Measurements from ENCODE around the gene ZNF519. TPM values are rescaled to one million over a fixed set of nuclear protein-coding genes. Genes with fewer than 3 reads are reported as not detected.

ZNF519 gene
- total and polyA plus RNA-seq, 3 experiments from 2014 or later, result 5.9 to 12.0 (median 9.9) TPM

DNA sequence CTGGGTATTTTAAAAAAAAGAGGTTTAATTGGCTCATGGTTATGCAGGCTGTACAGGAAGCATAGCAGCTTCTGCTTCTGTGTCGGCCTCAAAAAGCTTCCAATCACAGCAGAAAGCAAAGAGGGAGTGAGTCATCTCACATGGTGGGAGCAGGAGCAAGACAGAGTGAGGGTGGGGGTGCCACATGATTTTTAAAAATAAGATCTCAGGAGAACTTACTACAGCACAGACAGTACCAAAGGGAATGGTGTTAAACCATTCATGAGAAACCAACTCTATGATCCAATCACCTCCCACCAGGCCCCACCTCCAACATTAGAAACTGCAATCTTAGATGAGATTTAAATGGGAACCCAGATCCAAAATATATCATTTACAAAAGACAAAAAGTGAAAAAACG is 14.6 kb downstream of the ZNF519 start:
- Mint-ChIP-seq H3K36me3 (peaks cover 4 to 31% (median 9%) of the 10 kb centered on the region in 3 donors), H3K9me3 (peaks cover 0 to 6% (median 2%) of the 10 kb centered on the region in 5 donors), H3K27me3 (no peaks in the 10 kb centered on the region), H3K4me1 (peaks cover 0 to 5% (median 5%) of the 10 kb centered on the region in 3 donors), H3K4me3 (no peak overlapping the region), H3K27ac (no peak overlapping the region)
- H3K4me1 ChIP-seq (ENCODE audit: insufficient read depth, low read length), result no peaks in the 10 kb centered on the region
- H3K9me3 ChIP-seq (ENCODE audit: low read length), result no peaks in the 10 kb centered on the region
- H3K27ac ChIP-seq (ENCODE audit: low read depth, low read length), result no peak overlapping the region
- ChIA-PET POLR2A (no interaction called here), CTCF (no interaction called here)
- H3K36me3 ChIP-seq (ENCODE audit: insufficient read depth, low read length), result no peaks in the 10 kb centered on the region
- no peak overlapping the region for H3K4me3 ChIP-seq (ENCODE audit: low read length)
- no peak for DNase-seq
- no peaks in the 10 kb centered on the region for H3K27me3 ChIP-seq (ENCODE audit: insufficient read depth, low read length, poor library complexity, severe bottlenecking)

DNA sequence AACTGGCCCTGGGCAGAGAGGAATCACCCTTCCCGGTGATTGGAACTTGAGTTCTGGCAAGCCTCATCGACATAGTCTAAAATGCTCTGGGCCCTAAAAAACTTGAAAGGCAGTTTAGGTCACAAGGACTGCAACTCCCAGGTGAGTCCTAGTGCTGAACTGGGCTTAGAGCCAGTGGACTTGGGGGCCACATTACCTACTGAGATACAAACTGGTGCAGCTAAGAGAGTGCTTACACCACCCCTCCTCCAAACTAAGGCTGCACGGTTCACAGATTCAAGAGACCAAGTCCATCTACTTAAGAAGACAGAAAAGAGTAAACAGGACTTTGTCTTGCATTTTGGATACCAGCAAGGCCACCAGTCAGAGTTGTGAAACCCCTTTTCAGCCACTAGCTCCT is 25.3 kb downstream of the ZNF519 start:
- H3K9me3 ChIP-seq (ENCODE audit: low read length), result peaks cover 19% of the 10 kb centered on the region
- CTCF ChIA-PET, result no interaction called here
- H3K9me3 Mint-ChIP-seq, result peaks cover 7 to 71% (median 56%) of the 10 kb centered on the region in 5 donors

DNA sequence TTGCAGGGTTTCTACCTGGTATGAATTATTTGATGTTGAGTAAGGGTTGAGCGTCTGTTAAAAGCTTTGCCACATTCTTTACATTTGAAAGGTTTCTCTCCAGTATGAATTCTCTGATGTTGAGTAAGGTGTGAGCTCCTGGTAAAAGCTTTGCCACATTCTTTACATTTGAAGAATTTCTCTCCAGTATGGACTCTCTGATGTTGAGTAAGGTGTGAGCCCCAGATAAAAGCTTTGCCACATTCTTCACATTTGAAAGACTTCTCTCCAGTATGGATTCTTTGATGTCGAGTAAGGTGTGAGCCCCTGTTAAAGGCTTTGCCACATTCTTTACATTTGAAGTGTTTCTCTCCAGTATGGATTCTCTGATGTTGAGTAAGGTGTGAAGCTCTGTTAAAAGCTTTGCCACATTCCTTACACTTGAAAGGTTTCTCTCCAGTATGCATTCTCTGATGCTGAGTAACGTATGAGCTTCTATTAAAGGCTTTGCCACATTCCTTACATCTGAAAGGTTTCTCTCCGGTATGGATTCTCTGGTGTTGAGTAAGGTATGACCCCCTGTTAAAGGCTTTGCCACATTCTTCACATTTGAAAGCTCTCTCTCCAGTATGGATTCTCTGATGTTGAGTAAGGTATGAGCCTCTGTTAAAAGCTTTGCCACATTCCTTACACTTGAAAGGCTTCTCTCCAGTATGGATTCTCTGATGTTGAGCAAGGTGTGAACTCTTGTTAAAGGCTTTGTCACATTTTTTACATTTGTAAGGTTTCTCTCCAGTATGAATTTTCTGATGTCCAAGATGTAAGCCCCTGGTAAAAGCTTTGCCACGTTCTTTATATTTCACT is 27.1 kb downstream of the ZNF519 start:
- H3K27me3 Mint-ChIP-seq, result peaks cover 0 to 2% of the 10 kb centered on the region in 2 donors
- Histone ChIP-seq H3K27ac (ENCODE audit: low read depth, low read length) (no peak overlapping the region), H3K4me3 (ENCODE audit: low read length) (no peak overlapping the region), H3K4me1 (ENCODE audit: insufficient read depth, low read length) (no peaks in the 10 kb centered on the region), H3K27me3 (ENCODE audit: insufficient read depth, low read length, poor library complexity, severe bottlenecking) (no peaks in the 10 kb centered on the region), H3K9me3 (ENCODE audit: low read length) (peaks cover 19% of the 10 kb centered on the region), H3K36me3 (ENCODE audit: insufficient read depth, low read length) (no peaks in the 10 kb centered on the region)
- ChIA-PET CTCF (no interaction called here), POLR2A (no interaction called here)
- H3K4me1 Mint-ChIP-seq, result peaks cover 4 to 18% (median 7%) of the 10 kb centered on the region in 3 donors
- peaks cover 5 to 75% (median 23%) of the 10 kb centered on the region in 3 donors for H3K36me3 Mint-ChIP-seq
- H3K27ac Mint-ChIP-seq, result no peak overlapping the region
- no peak for DNase-seq
- no peak overlapping the region for H3K4me3 Mint-ChIP-seq
- H3K9me3 Mint-ChIP-seq, result peaks cover 6 to 78% (median 59%) of the 10 kb centered on the region in 5 donors

More for the DNA sequence above, 25.3 kb downstream of the ZNF519 start:
- H3K36me3 Mint-ChIP-seq, result peaks cover 5 to 67% (median 23%) of the 10 kb centered on the region in 3 donors
- no peak overlapping the region for H3K27ac Mint-ChIP-seq
- Histone ChIP-seq H3K36me3 (ENCODE audit: insufficient read depth, low read length) (no peaks in the 10 kb centered on the region), H3K4me1 (ENCODE audit: insufficient read depth, low read length) (no peaks in the 10 kb centered on the region), H3K4me3 (ENCODE audit: low read length) (no peak overlapping the region), H3K27ac (ENCODE audit: low read depth, low read length) (no peak overlapping the region), H3K27me3 (ENCODE audit: insufficient read depth, low read length, poor library complexity, severe bottlenecking) (no peaks in the 10 kb centered on the region)
- H3K27me3 Mint-ChIP-seq, result peaks cover 0 to 2% of the 10 kb centered on the region in 2 donors
- DNase-seq, result no peak
- H3K4me3 Mint-ChIP-seq, result no peak overlapping the region
- peaks cover 0 to under 1% (median 0%) of the 10 kb centered on the region in 3 donors for H3K4me1 Mint-ChIP-seq
- POLR2A ChIA-PET, result no interaction called here

DNA sequence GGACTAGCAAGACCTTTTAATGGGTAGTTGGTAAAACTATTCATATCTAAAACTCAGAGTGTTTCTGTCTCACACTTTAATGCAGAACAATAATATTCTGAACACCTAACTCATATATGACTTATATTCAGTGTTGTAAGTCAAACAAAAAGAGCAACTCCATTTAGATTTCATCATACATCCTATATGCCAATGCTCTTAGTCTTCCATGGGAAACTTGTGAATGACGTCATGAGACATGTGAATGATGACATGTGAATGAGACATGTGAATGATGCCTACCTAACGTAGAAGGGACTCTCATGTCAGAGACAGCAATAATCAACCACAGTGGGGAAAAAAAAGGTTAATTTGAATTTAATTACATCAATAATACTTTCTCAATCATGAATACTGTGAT is 28.0 kb downstream of the ZNF519 start:
- CTCF ChIA-PET, result no interaction called here
- peaks cover 19% of the 10 kb centered on the region for H3K9me3 ChIP-seq (ENCODE audit: low read length)
- Mint-ChIP-seq H3K27me3 (peaks cover 0 to 2% of the 10 kb centered on the region in 2 donors), H3K4me1 (peaks cover 7 to 25% (median 7%) of the 10 kb centered on the region in 3 donors), H3K9me3 (peaks cover 0 to 71% (median 53%) of the 10 kb centered on the region in 5 donors), H3K36me3 (peaks cover 5 to 77% (median 23%) of the 10 kb centered on the region in 3 donors), H3K27ac (no peak overlapping the region), H3K4me3 (no peak overlapping the region)
- no peaks in the 10 kb centered on the region for H3K4me1 ChIP-seq (ENCODE audit: insufficient read depth, low read length)
- POLR2A ChIA-PET, result no interaction called here
- H3K27ac ChIP-seq (ENCODE audit: low read depth, low read length), result no peak overlapping the region
- H3K27me3 ChIP-seq (ENCODE audit: insufficient read depth, low read length, poor library complexity, severe bottlenecking), result no peaks in the 10 kb centered on the region
- H3K36me3 ChIP-seq (ENCODE audit: insufficient read depth, low read length), result no peaks in the 10 kb centered on the region
- no peak for DNase-seq
- H3K4me3 ChIP-seq (ENCODE audit: low read length), result no peak overlapping the region

DNA sequence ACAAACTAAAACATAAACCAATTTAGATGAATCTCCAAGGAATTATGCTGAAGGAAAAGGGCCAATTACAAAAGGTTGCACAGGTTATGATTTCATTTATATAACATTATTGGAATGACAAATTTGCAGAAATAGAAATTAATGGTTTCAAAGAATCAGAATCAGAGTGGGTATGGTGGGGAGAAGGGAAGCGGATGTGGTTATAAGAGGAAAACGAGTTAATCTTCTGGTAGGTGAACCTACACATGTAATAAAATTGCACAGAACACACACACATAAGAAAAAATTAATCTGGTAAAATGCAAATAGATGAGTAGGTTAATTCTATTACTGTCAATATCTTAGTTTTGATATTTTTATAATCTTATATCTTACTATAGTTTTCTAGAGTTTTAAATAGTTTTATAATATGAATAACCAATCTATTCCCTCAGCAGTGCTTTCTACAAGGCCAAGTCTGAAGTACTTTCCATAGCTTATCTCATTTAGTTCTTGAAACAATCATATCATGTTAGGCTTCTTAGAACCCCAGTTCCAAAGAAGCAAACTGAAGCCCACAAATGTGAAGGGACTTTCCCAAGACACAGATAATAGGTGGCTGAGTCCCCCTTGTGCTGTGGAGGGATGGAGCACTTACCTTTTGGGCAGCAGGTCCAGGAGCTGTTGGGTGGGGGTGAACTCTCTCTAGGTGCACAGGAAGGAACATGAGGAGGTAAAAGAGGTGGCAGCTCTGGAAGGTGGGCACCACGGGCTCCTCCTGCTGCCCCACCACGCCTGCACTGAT is 31.5 kb downstream of the ZNF519 start:
- Mint-ChIP-seq H3K27me3 (no peaks in the 10 kb centered on the region), H3K27ac (peak overlapping the region in 2 of 8 donors; percentile 62 to 72), H3K9me3 (peaks cover 0 to 51% (median 30%) of the 10 kb centered on the region in 5 donors), H3K4me1 (peaks cover 7 to 25% (median 7%) of the 10 kb centered on the region in 3 donors), H3K36me3 (peaks cover 7 to 75% (median 17%) of the 10 kb centered on the region in 3 donors), H3K4me3 (peak overlapping the region in 1 of 7 donors; percentile 29)
- Histone ChIP-seq H3K4me1 (ENCODE audit: insufficient read depth, low read length) (no peaks in the 10 kb centered on the region), H3K27me3 (ENCODE audit: insufficient read depth, low read length, poor library complexity, severe bottlenecking) (no peaks in the 10 kb centered on the region), H3K9me3 (ENCODE audit: low read length) (peaks cover 11% of the 10 kb centered on the region), H3K36me3 (ENCODE audit: insufficient read depth, low read length) (no peaks in the 10 kb centered on the region), H3K4me3 (ENCODE audit: low read length) (no peak overlapping the region), H3K27ac (ENCODE audit: low read depth, low read length) (no peak overlapping the region)
- POLR2A ChIA-PET, result no interaction called here
- DNase-seq, result no peak
- CTCF ChIA-PET, result no interaction called here

DNA sequence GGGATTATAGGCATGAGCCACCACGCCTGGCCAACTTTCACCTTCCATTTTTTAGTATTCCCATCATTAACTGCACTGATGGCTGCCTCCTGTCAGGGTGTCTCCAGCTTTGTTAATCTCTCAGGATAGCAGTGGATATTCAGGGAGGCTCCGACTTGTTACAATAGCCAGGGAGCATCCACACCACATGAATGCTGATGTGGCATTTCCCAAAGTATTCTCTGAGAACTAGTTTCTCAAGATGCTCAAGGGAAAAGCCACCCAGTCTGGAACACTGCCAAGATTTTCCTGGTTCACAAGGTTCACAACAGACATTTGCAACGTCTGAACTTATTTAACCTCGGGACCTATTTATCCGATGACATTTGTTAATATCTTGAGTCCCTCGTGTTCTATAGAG is 33.8 kb downstream of the ZNF519 start:
- Mint-ChIP-seq H3K27me3 (no peaks in the 10 kb centered on the region), H3K4me1 (peaks cover 7 to 25% (median 7%) of the 10 kb centered on the region in 3 donors), H3K27ac (no peak overlapping the region), H3K4me3 (no peak overlapping the region), H3K36me3 (peaks cover 4 to 58% (median 6%) of the 10 kb centered on the region in 3 donors), H3K9me3 (peaks cover 0 to 34% (median 12%) of the 10 kb centered on the region in 5 donors)
- Histone ChIP-seq H3K27me3 (ENCODE audit: insufficient read depth, low read length, poor library complexity, severe bottlenecking) (no peaks in the 10 kb centered on the region), H3K27ac (ENCODE audit: low read depth, low read length) (no peak overlapping the region), H3K4me1 (ENCODE audit: insufficient read depth, low read length) (no peaks in the 10 kb centered on the region), H3K4me3 (ENCODE audit: low read length) (no peak overlapping the region), H3K36me3 (ENCODE audit: insufficient read depth, low read length) (no peaks in the 10 kb centered on the region), H3K9me3 (ENCODE audit: low read length) (no peaks in the 10 kb centered on the region)
- ChIA-PET CTCF (no interaction called here), POLR2A (no interaction called here)
- DNase-seq, result no peak

DNA sequence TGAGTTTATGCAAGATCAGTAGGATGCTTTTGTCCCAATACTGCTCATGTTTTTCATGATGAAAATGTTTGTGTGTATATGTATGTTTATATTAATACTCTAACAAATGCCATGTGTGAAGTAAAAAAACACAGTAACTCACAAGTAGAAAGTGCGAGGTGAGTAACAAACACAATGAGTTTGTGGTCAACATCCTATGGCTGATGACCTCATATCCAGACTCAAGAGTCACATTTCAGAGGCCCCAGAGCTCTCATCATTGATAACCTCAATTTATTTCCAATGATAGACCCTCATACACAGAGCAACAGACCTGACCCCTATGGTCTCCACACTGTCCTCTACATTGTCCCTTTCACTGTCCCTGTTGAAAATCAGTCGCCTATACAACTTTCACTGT is 34.5 kb downstream of the ZNF519 start:
- H3K27me3 Mint-ChIP-seq, result no peaks in the 10 kb centered on the region
- H3K4me1 Mint-ChIP-seq, result peaks cover 7 to 25% (median 7%) of the 10 kb centered on the region in 3 donors
- no peaks in the 10 kb centered on the region for H3K4me1 ChIP-seq (ENCODE audit: insufficient read depth, low read length)
- peaks cover 4 to 52% (median 6%) of the 10 kb centered on the region in 3 donors for H3K36me3 Mint-ChIP-seq
- CTCF ChIA-PET, result no interaction called here
- H3K27me3 ChIP-seq (ENCODE audit: insufficient read depth, low read length, poor library complexity, severe bottlenecking), result no peaks in the 10 kb centered on the region
- no peak overlapping the region for H3K4me3 Mint-ChIP-seq
- H3K36me3 ChIP-seq (ENCODE audit: insufficient read depth, low read length), result no peaks in the 10 kb centered on the region
- DNase-seq, result no peak
- H3K27ac Mint-ChIP-seq, result no peak overlapping the region
- POLR2A ChIA-PET, result no interaction called here
- peaks cover 0 to 27% (median 6%) of the 10 kb centered on the region in 5 donors for H3K9me3 Mint-ChIP-seq
- H3K9me3 ChIP-seq (ENCODE audit: low read length), result no peaks in the 10 kb centered on the region
- no peak overlapping the region for H3K27ac ChIP-seq (ENCODE audit: low read depth, low read length)
- H3K4me3 ChIP-seq (ENCODE audit: low read length), result no peak overlapping the region

All from CD8-positive, alpha-beta memory T cell (primary cell).